Sigmoid colon (tissue), 4 donors: ENCODE measurements around the gene PAK5.

Experiments used
- CTCF ChIP-seq, 4 experiments: fragments of 450-650 bp in 3 of 4; fragments of 200-600 bp in 1 of 4; IDR thresholded peaks; one replicate each; pipeline ENCODE4 v1.5.1; 2016 to 2019; ENCODE audit warnings: antibody characterized with exemption in 4 of 4, mild to moderate bottlenecking in 3 of 4, moderate library complexity in 2 of 4
- EP300 ChIP-seq, 4 donors: sonication (generic); formaldehyde crosslinking; IDR thresholded peaks; one replicate each; pipeline ENCODE4 v1.6.1; 2017; ENCODE audit warnings: antibody characterized with exemption in 4 of 4
- POLR2A ChIP-seq, 2 donors: fragments of 450-650 bp; IDR thresholded peaks; one replicate each; pipeline ENCODE4 v1.6.1; 2016; ENCODE audit warnings: antibody characterized with exemption in 2 of 2, mild to moderate bottlenecking in 2 of 2, moderate library complexity in 2 of 2

GRCh38 chr20:9570612-9571011 is 268.3 kb downstream of the PAK5 start:
- TF ChIP-seq EP300 (IDR thresholded peaks at IDR 0.05) (no peak), CTCF (IDR thresholded peaks at IDR 0.05) (no peak), POLR2A (IDR thresholded peaks at IDR 0.05) (no peak)
